Fibroblast of lung (primary cell): Measurements from ENCODE around the gene SLC22A23. TPM values are rescaled to one million over a fixed set of nuclear protein-coding genes. Genes with fewer than 3 reads are reported as not detected.

Experiments
- DNase-seq, 2 donors: peaks; one replicate each; pipeline versions ENCODE4 v3.0.0 to v3.0.0-alpha.2; 2010; ENCODE audit warnings: low read depth in 2 of 2
- H2AFZ ChIP-seq: 2 replicates; pipeline ENCODE4 v1.5.1; 2012; ENCODE audit warnings: low read length, control low read depth, inconsistent platforms
- H3K27ac ChIP-seq: 2 replicates; pipeline ENCODE4 v1.5.1; 2011; ENCODE audit warnings: low read length, control low read depth; ENCODE audit not compliant: insufficient read depth
- H3K27me3 ChIP-seq: 2 replicates; pipeline ENCODE4 v1.5.1; 2011; ENCODE audit warnings: mild to moderate bottlenecking, low read length; ENCODE audit not compliant: control insufficient read depth, insufficient read depth
- H3K36me3 ChIP-seq: 2 replicates; pipeline ENCODE4 v1.5.1; 2011; ENCODE audit warnings: low read length; ENCODE audit not compliant: control insufficient read depth, insufficient read depth
- H3K4me1 ChIP-seq: 2 replicates; pipeline ENCODE4 v1.5.1; 2011; ENCODE audit warnings: low read length; ENCODE audit not compliant: control insufficient read depth, insufficient read depth; ENCODE audit errors: extremely low read depth
- H3K4me2 ChIP-seq: 2 replicates; pipeline ENCODE4 v1.5.1; 2011; ENCODE audit warnings: low read length, control low read depth; ENCODE audit not compliant: insufficient read depth; ENCODE audit errors: extremely low read depth
- H3K4me3 ChIP-seq, 4 experiments: fragments of 200-600 bp in 1 of 4; sonication (generic) in 1 of 4; replicated peaks in 1 of 4; 2 replicates each; pipeline ENCODE4 v1.5.1; 2011 to 2016; ENCODE audit warnings: low read length in 4 of 4, low read depth in 3 of 4, mild to moderate bottlenecking in 3 of 4, control low read depth in 2 of 4, inconsistent platforms in 1 of 4, mixed read lengths in 1 of 4; ENCODE audit not compliant: insufficient read depth in 1 of 4; ENCODE audit errors: control extremely low read depth in 1 of 4
- H3K79me2 ChIP-seq: 2 replicates; pipeline ENCODE4 v1.5.1; 2012; ENCODE audit warnings: mild to moderate bottlenecking, low read length, inconsistent platforms; ENCODE audit not compliant: control insufficient read depth, insufficient read depth
- H3K9ac ChIP-seq: 2 replicates; pipeline ENCODE4 v1.5.1; 2011; ENCODE audit warnings: mild to moderate bottlenecking, low read length, control low read depth; ENCODE audit not compliant: insufficient read depth
- H3K9me3 ChIP-seq: 2 replicates; pipeline ENCODE4 v1.5.1; 2012; ENCODE audit warnings: low read depth, low read length; ENCODE audit not compliant: control insufficient read depth, insufficient read depth
- H4K20me1 ChIP-seq: 2 replicates; pipeline ENCODE4 v1.5.1; 2011; ENCODE audit warnings: low read length; ENCODE audit not compliant: control insufficient read depth, insufficient read depth; ENCODE audit errors: extremely low read depth
- CTCF ChIP-seq, 2 donors: IDR thresholded peaks in 1 of 2; conservative IDR thresholded peaks in 1 of 2; 1 replicate in 1 of 2; 2 replicates in 1 of 2; pipeline ENCODE4 v1.5.1; 2011 to 2012; ENCODE audit warnings: low read length in 2 of 2, control low read depth in 1 of 2, inconsistent platforms in 1 of 2, low read depth in 1 of 2, mild to moderate bottlenecking in 1 of 2
- EZH2 ChIP-seq: IDR thresholded peaks from 2 replicates; pipeline ENCODE4 v1.5.1; 2012; ENCODE audit warnings: low read length, control low read depth, mild to moderate bottlenecking; ENCODE audit errors: missing control alignments
- polyA plus RNA-seq, 2 donors: library from polyadenylated mRNA; depleted of rRNA in 1 of 2; stranded (reverse) in 1 of 2; unstranded in 1 of 2; fragments of >200 nt; gene quantifications; 2 replicates each; pipeline ENCODE4 v1.2.1, GENCODE V29; 2011 to 2012; ENCODE audit warnings: missing spikeins in 1 of 2
- total RNA-seq: library from RNA; depleted of rRNA; stranded (reverse); fragments of >200 nt; gene quantifications from 2 replicates; pipeline ENCODE4 v1.2.1, GENCODE V29; 2014

The SLC22A23 gene
- total and polyA plus RNA-seq, 2 donors (not counting 1 experiment from before 2014, with no cell fraction given), result 0.37 to 3.0 TPM

DNA sequence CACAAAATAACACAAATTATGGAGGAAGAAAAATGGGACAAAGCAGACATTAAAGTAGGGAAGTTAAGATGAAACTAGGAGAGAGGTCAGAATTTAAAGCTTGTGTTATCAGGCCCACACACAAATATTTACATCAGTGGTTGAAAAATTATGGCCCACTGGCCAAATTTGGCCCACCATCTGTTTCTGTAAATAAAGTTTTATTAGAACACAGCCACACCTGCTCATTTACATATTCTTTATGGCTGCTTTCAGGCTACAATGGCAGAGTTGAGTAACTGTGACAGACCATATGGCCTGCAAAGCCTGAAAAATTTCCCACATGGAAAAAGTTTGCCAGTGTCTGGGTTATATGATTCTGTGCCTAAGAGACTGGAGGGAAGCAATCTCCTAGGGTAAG is 49.0 kb downstream of the SLC22A23 start:
- H3K9ac ChIP-seq, result no peak overlapping the region
- H3K27ac ChIP-seq, result no peak overlapping the region
- H3K79me2 ChIP-seq, result no peaks in the 10 kb centered on the region
- H3K4me3 ChIP-seq, result no peak overlapping the region
- DNase-seq, result no peak
- no peaks in the 10 kb centered on the region for H3K36me3 ChIP-seq
- TF ChIP-seq CTCF (conservative IDR thresholded peaks at IDR 0.05 in 1 of 2, IDR thresholded peaks at IDR 0.05 in 1 of 2; ENCODE audit: low read depth in 1 of 2, low read length in 2 of 2) (no peak), EZH2 (no peak)
- H4K20me1 ChIP-seq, result no peaks in the 10 kb centered on the region
- H3K4me1 ChIP-seq, result no peaks in the 10 kb centered on the region
- H3K4me2 ChIP-seq, result no peak overlapping the region
- H3K9me3 ChIP-seq, result no peaks in the 10 kb centered on the region
- no peaks in the 10 kb centered on the region for H3K27me3 ChIP-seq
- no peak overlapping the region for H2AFZ ChIP-seq

GRCh38 chr6:3406891-3407809 is 49.7 kb downstream of the SLC22A23 start:
- H3K27me3 ChIP-seq, result no peaks in the 10 kb centered on the region
- no peak overlapping the region for H2AFZ ChIP-seq
- no peaks in the 10 kb centered on the region for H3K9me3 ChIP-seq
- TF ChIP-seq CTCF (conservative IDR thresholded peaks at IDR 0.05 in 1 of 2, IDR thresholded peaks at IDR 0.05 in 1 of 2; ENCODE audit: low read depth in 1 of 2, low read length in 2 of 2), result no peak
- no peak for TF ChIP-seq EZH2
- H3K4me2 ChIP-seq, result no peak overlapping the region
- no peaks in the 10 kb centered on the region for H3K79me2 ChIP-seq
- H3K36me3 ChIP-seq, result no peaks in the 10 kb centered on the region
- no peaks in the 10 kb centered on the region for H3K4me1 ChIP-seq
- H3K4me3 ChIP-seq, result no peak overlapping the region
- H4K20me1 ChIP-seq, result no peaks in the 10 kb centered on the region
- H3K9ac ChIP-seq, result no peak overlapping the region
- no peak for DNase-seq
- no peak overlapping the region for H3K27ac ChIP-seq

DNA sequence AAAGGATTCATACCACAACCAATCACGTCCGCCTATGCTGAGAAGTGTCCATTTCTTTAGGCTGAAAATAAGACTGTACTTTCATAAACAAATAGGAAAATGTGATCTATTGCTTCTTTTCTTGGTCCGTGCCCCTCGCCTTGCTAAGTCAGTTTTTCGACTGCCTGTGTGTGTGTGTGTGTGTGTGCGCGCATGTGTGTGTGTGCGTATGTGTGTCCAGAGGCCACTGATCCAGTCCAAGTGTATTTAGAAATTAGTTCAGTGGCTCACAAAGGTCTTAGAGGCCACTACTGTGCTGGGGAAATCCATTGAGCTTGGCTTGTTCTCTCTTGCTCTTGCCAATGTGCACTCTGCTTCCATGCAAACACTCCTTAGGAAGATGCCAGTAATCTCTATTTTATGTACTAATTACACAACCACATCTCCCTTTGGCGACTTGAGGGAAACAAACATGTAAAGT is 50.5 kb downstream of the SLC22A23 start:
- H2AFZ ChIP-seq, result no peak overlapping the region
- H3K4me2 ChIP-seq, result no peak overlapping the region
- H3K27me3 ChIP-seq, result no peaks in the 10 kb centered on the region
- H3K79me2 ChIP-seq, result no peaks in the 10 kb centered on the region
- no peak overlapping the region for H3K4me3 ChIP-seq
- no peaks in the 10 kb centered on the region for H3K36me3 ChIP-seq
- H3K9me3 ChIP-seq, result no peaks in the 10 kb centered on the region
- no peak for TF ChIP-seq CTCF (conservative IDR thresholded peaks at IDR 0.05 in 1 of 2, IDR thresholded peaks at IDR 0.05 in 1 of 2; ENCODE audit: low read depth in 1 of 2, low read length in 2 of 2)
- no peak for TF ChIP-seq EZH2
- no peaks in the 10 kb centered on the region for H4K20me1 ChIP-seq
- no peaks in the 10 kb centered on the region for H3K4me1 ChIP-seq
- no peak overlapping the region for H3K9ac ChIP-seq
- H3K27ac ChIP-seq, result no peak overlapping the region
- no peak for DNase-seq
